ENCODE measurements around the gene TMEM223. TPM values are rescaled to one million over a fixed set of nuclear protein-coding genes. Genes with fewer than 3 reads are reported as not detected.
"Not testable (repeated sequence)": the region's sequence is repeated elsewhere in the genome, so short reads cannot be mapped to it uniquely, and the experiment has no call there.

TMEM223 gene
- 10 to 100 TPM; 15.7 to 16.2 TPM for total RNA-seq
- 10 to 100 TPM; 19.6 to 26.4 (median 20.7) TPM for polyA plus RNA-seq (ENCODE audit: insufficient read length in 6 of 6)
- long read RNA-seq, donor 1, transcript TMEM223-201 (2 exons, 1,288 nt): major isoform, 31 of 38 reads
- long read RNA-seq, donor 1, partial matches to known transcripts: 6 of 38 reads
- long read RNA-seq, donor 1, other reads (novel, unspliced or antisense): 0 of 38 reads
- long read RNA-seq, donor 2, transcript TMEM223-201 (2 exons, 1,288 nt): major isoform, 11 of 26 reads
- long read RNA-seq, donor 2, partial matches to known transcripts: 13 of 26 reads
- long read RNA-seq, donor 2, other reads (novel, unspliced or antisense): 0 of 26 reads
- long read RNA-seq, donor 3, transcript TMEM223-201 (2 exons, 1,288 nt): major isoform, 16 of 79 reads
- long read RNA-seq, donor 3, partial matches to known transcripts: 21 of 79 reads
- long read RNA-seq, donor 3, other reads (novel, unspliced or antisense): 41 of 79 reads
- long read RNA-seq, donor 4, transcript TMEM223-201 (2 exons, 1,288 nt): major isoform, 38 of 40 reads
- long read RNA-seq, donor 4, partial matches to known transcripts: 0 of 40 reads
- long read RNA-seq, donor 4, other reads (novel, unspliced or antisense): 2 of 40 reads
- long read RNA-seq, donor 5, transcript TMEM223-201 (2 exons, 1,288 nt): major isoform, 22 of 107 reads
- long read RNA-seq, donor 5, partial matches to known transcripts: 27 of 107 reads
- long read RNA-seq, donor 5, other reads (novel, unspliced or antisense): 56 of 107 reads
- long read RNA-seq, donor 6, transcript TMEM223-201 (2 exons, 1,288 nt): major isoform, 25 of 26 reads
- long read RNA-seq, donor 6, partial matches to known transcripts: 0 of 26 reads
- long read RNA-seq, donor 6, other reads (novel, unspliced or antisense): 0 of 26 reads
- long read RNA-seq, donor 7, transcript TMEM223-201 (2 exons, 1,288 nt): major isoform, 18 of 18 reads
- long read RNA-seq, donor 7, partial matches to known transcripts: 0 of 18 reads
- long read RNA-seq, donor 7, other reads (novel, unspliced or antisense): 0 of 18 reads
- long read RNA-seq, donor 8, transcript TMEM223-201 (2 exons, 1,288 nt): major isoform, 18 of 129 reads
- long read RNA-seq, donor 8, partial matches to known transcripts: 40 of 129 reads
- long read RNA-seq, donor 8, other reads (novel, unspliced or antisense): 69 of 129 reads
- long read RNA-seq, donor 9: 0 reads
- long read RNA-seq, donor 10, transcript TMEM223-201 (2 exons, 1,288 nt): major isoform, 55 of 61 reads
- long read RNA-seq, donor 10, partial matches to known transcripts: 0 of 61 reads
- long read RNA-seq, donor 10, other reads (novel, unspliced or antisense): 4 of 61 reads
- long read RNA-seq, donor 11, partial matches to known transcripts: 31 of 100 reads
- long read RNA-seq, donor 11, other reads (novel, unspliced or antisense): 64 of 100 reads
- long read RNA-seq, donor 12, transcript TMEM223-201 (2 exons, 1,288 nt): major isoform, 21 of 123 reads
- long read RNA-seq, donor 12, partial matches to known transcripts: 28 of 123 reads
- long read RNA-seq, donor 12, other reads (novel, unspliced or antisense): 74 of 123 reads

GRCh38 chr11:62791501-62792201, at the start of gene TMEM223:
TMEM223 (minus strand) TSS chr11:62792006; CDS start chr11:62791994, 12 bp downstream.
- Histone ChIP-seq H3K4me1 (peaks cover 21 to 54% of the 10 kb centered on the region in 2 donors), H3K9me3 (no peaks in the 10 kb centered on the region), H3K27ac (peak within 1 kb of the TSS; percentile 86), H3K36me3 (peaks cover 0 to 63% of the 10 kb centered on the region in 2 donors), H3K4me3 (peak within 1 kb of the TSS; percentile 88 to 95), H3K27me3 (no peaks in the 10 kb centered on the region)
- peak; percentile 83 to 98 (median 90) for DNase-seq
- ATAC-seq: peak; percentile 90
- intact Hi-C loops (cut with DNase I): loop anchor here in 1 of 2 donors (10.0 kb wide), 1 partner anchor 63 kb away; no protein-coding TSS in a partner anchor
- peak in 1 of 2 donors; percentile 29 for TF ChIP-seq CTCF (IDR thresholded peaks at IDR 0.05)

GRCh38 chr11:62840721-62841360, 49.0 kb upstream of the TMEM223 start:
- H3K27me3 ChIP-seq; H3K36me3 ChIP-seq; H3K9me3 ChIP-seq; intact Hi-C loops (cut with DNase I): not testable (repeated sequence)
- ATAC-seq (peak; percentile 24), DNase-seq (peak in 3 of 4 donors; percentile 62 to 86 (median 76))
- H3K4me3 ChIP-seq: peak overlapping the region; percentile 68 to 98
- peaks cover 10 to 39% of the 10 kb centered on the region in 2 donors for H3K4me1 ChIP-seq
- H3K27ac ChIP-seq: peak overlapping the region; percentile 98 to 99

- TF ChIP-seq CTCF (IDR thresholded peaks at IDR 0.05): no peak
- Histone ChIP-seq H3K9me3 (no peaks in the 10 kb centered on the region), H3K4me3 (peak within 1 kb of the TSS; percentile 68 to 98), H3K4me1 (peaks cover 10 to 45% of the 10 kb centered on the region in 2 donors), H3K27me3 (no peaks in the 10 kb centered on the region), H3K36me3 (peaks cover 0 to 19% of the 10 kb centered on the region in 2 donors), H3K27ac (peak within 1 kb of the TSS; percentile 98 to 99)
- ATAC-seq: peak; percentile 78
- peak; percentile 93 to 99 (median 96) for DNase-seq
- intact Hi-C loops (cut with DNase I): no loop called here
These were observed 47.5 kb upstream of the TMEM223 start, which contains the start of gene WDR74 for GRCh38 chr11:62839050-62839945. WDR74 (minus strand) TSS chr11:62839590; CDS start chr11:62839570, 20 bp downstream.

- Histone ChIP-seq H3K27me3 (no peaks in the 10 kb centered on the region), H3K27ac (no peak overlapping the region), H3K4me1 (peaks cover 10 to 63% of the 10 kb centered on the region in 2 donors), H3K9me3 (no peaks in the 10 kb centered on the region), H3K4me3 (no peak overlapping the region), H3K36me3 (peaks cover 0 to 30% of the 10 kb centered on the region in 2 donors)
- DNase-seq: no peak
- intact Hi-C loops (cut with DNase I): no loop called here
- no peak for TF ChIP-seq CTCF (IDR thresholded peaks at IDR 0.05)
- ATAC-seq: no peak
These were observed 43.5 kb upstream of the TMEM223 start for GRCh38 chr11:62835336-62835735.
